ENCODE results near the gene FMN1.

The FMN1 gene

DNA sequence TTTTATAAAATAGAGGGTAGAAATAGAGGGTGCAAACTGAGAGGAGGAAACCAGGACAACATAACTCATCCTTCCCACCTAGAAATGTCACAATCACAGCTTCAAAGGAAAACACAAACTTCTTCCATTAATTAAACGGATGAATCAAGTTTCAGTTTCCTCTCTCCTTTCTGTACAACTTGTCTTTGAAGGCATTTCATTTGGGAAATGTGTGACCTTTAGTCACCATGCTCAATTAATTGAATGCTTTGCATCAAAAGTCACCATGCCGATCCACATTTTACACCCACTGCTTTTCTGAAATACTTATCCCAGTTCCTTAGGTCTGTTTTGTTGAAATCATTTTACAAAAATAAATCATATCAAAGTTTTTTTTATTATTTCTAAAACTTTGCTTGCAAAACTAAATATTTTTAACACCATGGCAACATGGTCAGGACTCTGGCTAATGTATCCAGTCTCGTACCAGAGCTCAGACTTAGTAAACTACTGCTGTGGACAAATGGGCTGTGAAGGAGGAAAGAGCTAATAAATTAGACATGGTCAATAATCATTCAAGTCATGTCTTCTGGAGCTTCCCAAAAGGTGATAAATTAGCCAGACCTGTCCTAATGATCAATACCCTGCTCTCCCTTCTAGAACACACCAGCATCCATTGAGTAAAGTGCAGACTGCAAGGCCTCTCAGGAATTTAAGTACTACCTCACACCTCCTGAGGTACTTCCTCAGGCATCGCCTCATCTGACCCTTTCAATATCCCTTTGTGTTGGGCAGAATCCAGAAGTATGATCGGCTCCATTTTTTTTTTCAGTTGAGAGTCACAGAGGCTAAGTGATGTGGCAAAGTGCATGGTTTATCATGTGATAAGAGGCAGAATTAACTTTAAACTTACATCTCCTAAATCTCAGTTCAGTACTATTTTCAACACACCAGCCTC, 315.4 kb downstream of the FMN1 start:
- Histone ChIP-seq H3K4me3 (no peak overlapping the region), H3K27ac (peak overlapping the region in 8 of 21 experiments; percentile 5 to 61 (median 28))

DNA sequence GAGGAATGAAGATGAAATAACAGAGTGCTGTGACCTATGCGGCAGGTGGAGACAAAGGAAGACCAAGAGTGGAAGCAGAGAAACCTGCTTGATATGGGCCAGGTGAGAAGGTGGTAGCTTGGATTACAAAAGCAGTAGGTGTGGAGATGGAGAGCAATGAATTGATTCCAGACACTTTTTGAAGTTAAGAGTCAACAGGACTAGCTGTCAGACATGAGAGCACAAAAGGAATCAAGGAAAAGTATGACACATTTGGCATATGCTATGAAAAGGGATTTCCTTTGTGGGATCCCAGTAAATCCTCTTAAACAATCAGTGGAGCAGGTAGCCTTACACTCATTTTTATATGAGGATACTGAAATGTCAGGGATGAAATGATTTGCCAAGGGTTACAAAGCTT, 316.2 kb downstream of the FMN1 start:
- Histone ChIP-seq H3K27ac (peak overlapping the region in 9 of 21 experiments; percentile 4 to 61 (median 36)), H3K4me3 (no peak overlapping the region)

DNA sequence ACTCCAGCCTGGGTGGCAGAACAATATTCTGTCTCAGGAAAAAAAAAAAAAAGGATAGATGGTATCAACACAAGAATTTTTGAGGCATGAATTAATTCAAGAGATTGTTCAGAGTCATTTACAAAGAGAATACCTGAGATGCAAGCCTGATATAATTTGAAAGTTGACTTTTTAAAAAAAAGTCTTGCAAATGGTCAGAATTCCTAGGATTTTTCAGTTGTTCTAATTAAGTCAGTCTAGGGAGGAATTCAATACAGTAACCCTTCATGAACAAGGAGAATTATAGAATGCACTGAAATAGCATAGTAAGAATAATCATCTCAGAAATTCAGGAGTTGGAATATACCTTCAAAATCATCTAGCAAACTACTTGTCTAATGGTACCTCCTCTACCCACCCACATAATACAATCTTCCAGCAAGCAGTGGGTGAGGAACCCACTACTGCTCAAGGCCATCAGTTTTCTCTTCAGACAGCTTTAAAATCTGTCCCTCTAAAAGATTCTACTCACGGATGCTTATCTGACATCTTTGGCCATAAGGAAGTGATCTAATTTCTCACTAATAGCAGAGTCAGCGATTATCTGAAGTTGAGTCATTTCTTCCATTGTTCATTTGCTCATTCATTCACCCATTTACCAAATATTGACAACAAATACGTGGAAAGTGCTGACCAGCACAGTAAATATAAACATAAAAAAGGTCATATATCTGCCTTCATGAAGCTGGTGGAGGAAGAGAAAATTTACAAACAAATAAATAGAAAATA, 317.1 kb downstream of the FMN1 start:
- Histone ChIP-seq H3K4me3 (no peak overlapping the region), H3K27ac (peak overlapping the region in 4 of 21 experiments; percentile 18 to 42 (median 23))

DNA sequence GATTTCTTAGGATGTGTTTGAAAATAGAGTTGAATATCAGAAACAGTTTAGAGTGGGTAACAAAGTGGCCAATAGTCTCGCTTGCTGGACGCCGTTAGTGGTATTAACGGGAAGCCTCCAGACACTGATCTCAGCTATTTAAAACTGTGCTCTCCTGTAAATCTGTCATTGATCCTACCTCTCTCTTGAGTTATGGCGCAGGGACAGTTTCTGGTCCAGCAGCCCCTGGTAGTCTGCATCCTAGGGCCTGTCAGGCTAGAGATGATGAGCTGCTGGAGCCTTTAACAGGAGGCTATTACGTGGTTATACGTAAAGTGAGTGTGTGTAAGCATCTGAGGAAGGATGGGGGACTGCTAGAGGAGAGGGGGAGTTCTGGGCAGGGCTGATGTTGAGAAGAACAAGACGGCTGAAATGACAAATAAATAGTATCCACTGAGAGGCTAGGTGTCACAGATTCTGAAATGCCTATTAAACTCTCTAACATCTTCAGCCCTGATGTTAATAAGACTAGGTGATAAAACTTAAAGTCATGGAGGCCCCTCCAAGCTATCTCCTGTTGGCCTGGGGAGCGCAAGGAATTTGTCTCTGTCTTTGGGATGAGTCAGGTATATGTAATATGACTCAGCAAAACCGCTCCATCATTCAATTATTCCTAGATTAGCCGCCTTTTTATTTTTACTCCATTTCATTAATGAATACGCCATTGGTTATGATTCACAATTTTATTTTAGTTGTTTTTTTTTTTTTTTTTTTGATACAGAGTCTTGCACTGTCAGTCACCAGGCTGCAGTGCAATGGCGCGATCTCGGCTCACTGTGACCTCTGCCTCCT, 321.0 kb downstream of the FMN1 start:
- peak overlapping the region in 7 of 21 experiments; percentile 5 to 85 (median 47) for H3K27ac ChIP-seq
- no peak overlapping the region for H3K4me3 ChIP-seq

DNA sequence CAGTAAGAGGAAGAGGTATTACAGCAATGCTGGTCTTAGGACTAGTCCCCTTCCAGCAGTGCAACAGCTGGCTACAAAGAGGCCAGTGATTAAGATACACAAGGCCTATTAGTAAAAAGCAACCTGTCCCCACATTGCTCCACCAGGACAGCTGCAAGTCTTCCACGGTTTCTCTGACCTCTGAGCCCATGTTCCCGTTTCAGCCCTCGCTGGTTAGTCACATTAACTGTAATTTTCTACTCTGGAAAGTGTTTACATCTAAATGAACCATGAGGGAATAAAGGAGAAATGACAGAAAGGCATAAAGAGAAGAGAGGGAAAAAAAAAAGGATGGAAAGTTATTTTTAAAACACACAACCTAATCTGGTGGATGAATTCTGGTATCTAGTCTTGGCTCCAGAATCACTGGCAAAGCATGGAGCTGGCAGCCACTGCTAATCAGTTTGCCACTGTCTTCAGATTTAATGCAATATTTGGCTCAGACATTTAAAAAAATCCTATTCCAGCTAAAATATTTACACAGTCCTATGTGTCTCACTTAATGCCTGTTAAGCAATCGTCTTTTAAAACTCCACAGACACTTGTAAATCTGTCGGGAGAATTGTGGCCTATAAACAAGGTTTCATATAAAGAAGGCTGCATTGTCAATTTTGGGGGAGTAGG, 321.8 kb downstream of the FMN1 start:
- Histone ChIP-seq H3K4me3 (no peak overlapping the region), H3K27ac (peak overlapping the region in 6 of 21 experiments; percentile 37 to 85 (median 47))

DNA sequence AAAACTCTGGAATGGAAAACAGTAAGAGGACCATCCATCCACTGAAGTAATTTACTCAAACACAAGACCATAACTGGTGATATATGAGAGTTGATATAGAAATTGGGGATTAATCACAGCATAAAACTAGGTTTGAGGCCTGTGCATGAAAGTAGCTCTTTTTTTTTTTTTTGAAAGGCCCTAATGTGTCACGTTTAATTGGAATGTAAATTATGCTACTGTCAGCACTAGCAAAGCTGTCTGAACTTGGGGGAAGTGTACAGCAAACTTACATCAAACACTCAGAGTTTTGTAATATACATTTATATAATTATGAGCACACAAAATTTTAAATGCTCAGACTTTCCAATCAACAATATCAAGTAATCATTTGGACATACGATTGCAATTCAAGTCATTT, 322.6 kb downstream of the FMN1 start:
- no peak overlapping the region for H3K4me3 ChIP-seq
- H3K27ac ChIP-seq, result peak overlapping the region in 1 of 21 experiments; percentile 85

DNA sequence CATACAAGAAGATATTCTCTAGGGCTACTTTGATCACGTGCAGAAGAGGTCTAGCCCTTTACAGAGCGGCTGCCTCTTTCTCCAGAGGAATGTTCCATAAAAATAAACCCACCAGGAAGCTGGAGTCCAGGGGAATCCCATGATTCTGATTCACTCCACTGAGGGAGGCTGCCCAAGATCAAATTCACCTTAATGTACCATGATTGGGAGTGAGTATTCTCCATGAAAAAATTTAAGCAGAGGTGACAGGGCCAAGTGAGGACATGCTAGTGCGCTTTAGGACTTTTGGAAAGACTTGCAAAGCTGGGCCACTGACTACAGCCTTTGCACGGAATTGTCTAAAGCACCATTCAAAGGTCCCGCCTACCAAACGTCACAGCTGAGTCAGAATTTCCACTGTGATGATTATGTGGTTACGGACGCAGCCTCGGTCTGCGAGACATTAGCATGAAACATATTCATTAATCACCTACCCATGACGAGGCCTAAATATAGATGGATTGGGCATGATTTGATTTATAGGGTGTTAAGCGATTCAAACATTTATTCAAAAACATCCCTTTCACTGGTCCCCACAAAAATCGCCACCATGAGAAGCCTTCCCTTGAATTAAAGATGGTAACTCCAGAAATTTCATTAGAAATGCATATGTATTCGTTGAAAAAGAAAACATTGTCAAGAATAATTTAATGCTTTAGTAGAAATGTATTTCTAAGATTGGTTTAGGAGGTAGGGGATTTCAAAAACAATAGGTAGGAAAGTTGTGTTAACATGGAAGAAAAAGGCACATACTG, 324.1 kb downstream of the FMN1 start:
- H3K27ac ChIP-seq, result peak overlapping the region in 4 of 21 experiments; percentile 21 to 85 (median 28)

DNA sequence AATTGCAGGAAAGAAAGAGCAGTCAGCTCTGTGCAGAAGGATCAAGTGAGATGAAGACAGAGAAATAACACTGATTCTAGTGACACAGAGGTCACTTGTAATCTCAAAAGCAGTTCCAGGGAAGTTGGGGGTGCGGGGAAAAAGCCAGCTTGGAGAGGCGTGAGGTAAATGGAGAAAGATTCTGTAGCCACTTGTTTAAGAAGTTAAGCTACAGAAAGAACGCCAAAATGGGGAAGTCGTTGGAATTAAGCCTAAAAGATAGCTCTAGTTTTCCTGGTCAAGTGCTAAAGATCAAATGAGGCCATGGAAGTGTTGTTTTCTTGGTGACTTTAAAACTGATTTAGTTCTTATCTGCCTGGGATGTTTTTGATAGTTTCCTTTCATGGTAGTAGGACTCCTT, 324.7 kb downstream of the FMN1 start:
- peak overlapping the region in 4 of 21 experiments; percentile 21 to 63 (median 28) for H3K27ac ChIP-seq
- H3K4me3 ChIP-seq, result no peak overlapping the region

More for the DNA sequence above, 324.1 kb downstream of the FMN1 start:
- H3K4me3 ChIP-seq, result no peak overlapping the region

DNA sequence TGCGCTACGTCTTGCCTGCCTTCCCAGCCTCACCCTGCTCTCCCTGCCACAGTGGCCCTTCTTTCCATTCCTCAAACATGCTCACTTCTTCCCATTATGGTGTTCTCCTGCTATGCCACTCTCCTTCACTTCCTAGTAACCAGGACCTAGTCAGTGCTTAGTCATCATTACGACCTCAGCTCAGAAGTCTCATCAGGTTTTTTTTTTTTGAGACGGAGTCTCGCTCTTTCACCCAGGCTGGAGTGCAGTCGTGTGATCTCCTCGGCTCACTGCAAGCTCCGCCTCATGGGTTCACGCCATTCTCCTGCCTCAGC, 327.2 kb downstream of the FMN1 start:
- no peak overlapping the region for H3K4me3 ChIP-seq
- H3K27ac ChIP-seq, result peak overlapping the region in 5 of 21 experiments; percentile 0 to 70 (median 65)

DNA sequence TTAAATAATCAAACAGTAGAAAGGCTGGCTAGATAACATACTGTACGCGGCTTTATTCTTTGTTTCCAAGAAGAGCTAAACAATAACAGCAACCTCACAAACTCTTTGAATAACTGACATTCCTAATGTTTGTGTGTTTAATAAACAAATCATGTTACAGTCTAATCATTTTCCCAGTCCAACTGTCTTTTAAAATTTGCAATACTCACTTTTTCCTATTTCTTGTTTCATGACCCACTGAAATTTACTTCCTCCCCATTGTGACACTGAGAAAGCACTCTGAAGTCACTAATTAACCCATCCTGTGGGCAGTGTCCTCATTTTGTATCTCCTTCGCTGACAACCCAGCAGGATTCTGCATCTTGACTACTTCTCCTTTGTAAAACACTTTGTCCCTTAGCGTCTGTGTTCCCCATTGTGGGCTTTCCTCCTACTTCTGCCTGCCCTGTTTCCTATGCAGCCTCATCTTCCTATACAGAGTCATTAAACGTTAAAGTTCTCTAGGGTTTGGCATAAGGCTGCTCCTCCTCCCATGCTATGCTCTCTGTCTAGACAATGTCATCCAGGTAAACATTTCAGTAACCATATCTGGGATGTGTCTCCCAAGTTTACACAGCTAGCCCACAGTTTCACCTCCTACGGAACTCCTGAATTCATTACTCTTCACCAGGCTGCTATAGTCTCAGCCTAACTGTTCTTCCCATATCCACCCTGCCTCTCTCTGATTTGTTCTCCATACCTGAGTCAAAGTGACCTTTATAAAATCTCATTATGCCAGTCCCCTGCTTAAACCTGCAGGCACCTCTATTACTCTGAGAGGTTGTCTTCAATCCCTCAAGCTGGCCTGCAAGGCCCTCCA, 327.8 kb downstream of the FMN1 start:
- peak overlapping the region in 5 of 21 experiments; percentile 0 to 70 (median 65) for H3K27ac ChIP-seq
- no peak overlapping the region for H3K4me3 ChIP-seq

DNA sequence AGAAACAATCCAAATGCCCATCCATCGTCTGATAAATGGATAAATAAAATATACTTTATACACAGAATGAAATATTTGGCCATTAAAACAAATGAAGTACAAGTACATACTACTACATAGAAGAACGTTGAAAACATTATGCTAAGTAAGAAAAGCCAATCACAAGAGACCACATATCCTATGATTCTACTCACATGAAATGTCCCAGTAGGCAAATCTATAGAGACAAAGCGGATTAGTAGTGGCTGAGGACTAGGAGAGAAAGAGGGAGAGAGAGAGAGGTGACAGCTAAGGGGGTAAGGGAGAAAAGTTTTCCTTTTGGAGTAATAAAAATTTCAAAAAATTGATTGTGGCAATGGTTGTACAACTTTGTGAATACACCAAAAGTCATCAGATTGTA, 329.7 kb downstream of the FMN1 start:
- Histone ChIP-seq H3K4me3 (no peak overlapping the region), H3K27ac (no peak overlapping the region)

DNA sequence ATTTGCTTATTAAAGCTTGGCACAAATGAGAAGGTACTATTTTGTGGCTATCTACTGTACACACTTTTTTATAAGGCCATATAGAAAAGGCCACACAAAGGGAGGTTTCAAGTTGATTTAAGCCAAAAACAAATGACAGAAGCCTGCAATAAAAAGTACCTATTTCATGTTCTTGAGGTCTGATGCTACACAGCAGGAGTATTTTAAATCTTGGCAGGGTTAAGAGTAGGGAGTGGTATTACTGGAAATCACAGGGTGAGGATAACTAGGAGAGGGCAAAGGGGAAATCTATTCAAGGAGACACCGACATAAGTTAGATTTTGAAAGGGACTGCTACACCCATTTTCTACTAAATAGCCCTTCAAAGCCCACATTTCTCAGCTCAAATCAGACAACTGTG, 330.5 kb downstream of the FMN1 start:
- Histone ChIP-seq H3K4me3 (no peak overlapping the region), H3K27ac (no peak overlapping the region)

DNA sequence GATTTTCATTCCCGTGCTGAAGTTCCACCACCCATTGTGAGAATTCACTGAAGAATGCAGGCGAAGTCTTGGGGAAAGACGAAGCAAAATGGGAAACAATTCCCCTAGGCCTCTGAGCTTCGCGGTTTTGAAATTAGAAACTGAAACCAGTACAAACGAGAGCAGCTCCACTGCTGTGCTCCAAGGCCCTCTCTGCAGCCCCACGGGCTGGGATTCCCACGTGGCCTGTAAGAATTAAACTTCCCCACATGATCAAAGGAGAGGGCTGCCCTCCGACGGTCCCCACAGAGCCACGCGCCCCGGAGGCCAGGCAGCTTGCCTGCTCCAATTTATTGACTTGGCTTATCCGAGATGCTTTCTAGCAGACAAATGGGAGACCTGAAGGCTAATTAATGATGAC, 332.8 kb downstream of the FMN1 start:
- H3K4me3 ChIP-seq, result peak overlapping the region in 1 of 7 experiments; percentile 6

DNA sequence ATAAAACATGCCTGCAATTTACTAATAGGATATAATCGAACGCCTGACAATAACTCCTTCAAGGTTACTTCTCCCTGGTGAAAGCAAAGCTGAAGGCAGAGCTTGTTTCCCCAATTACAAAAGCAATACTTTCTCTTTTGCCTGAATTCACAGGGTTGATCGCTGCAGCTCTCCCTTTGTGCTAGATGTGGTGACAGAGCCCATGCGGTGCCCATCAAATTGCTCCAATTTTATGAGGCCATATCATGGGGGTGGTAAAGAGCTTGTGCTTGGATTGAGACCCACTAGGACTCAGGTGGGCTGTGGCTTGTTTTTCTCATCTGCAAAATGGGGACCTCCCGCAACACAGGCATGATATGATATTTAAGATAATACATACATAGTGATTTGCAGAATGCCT, 333.3 kb downstream of the FMN1 start:
- H3K27ac ChIP-seq, result peak overlapping the region in 12 of 21 experiments; percentile 11 to 76 (median 56)
- H3K4me3 ChIP-seq, result no peak overlapping the region

More for the DNA sequence above, 332.8 kb downstream of the FMN1 start:
- peak overlapping the region in 16 of 21 experiments; percentile 11 to 76 (median 59) for H3K27ac ChIP-seq

DNA sequence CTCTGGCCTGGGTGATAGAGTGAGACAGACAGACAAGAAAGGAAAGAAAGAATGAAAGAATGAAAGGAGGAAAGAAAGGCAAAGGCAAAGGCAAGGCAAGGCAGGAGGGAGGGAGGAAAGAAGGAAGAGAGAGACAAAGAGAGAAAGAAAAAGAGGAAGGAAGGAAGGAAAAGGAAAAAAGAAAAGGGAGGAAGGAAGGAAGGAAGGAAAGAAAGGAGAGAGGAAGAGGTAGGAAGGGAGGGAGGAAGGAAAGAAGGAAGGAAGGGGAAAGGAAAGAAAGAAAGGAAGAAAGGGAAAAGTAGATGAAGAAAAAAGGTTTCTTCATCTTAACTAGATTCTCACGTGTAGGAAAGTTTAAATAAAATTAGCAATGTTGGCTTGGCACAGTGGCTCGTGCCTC, 334.5 kb downstream of the FMN1 start:
- Histone ChIP-seq H3K4me3 (no peak overlapping the region), H3K27ac (peak overlapping the region in 1 of 21 experiments; percentile 73)

DNA sequence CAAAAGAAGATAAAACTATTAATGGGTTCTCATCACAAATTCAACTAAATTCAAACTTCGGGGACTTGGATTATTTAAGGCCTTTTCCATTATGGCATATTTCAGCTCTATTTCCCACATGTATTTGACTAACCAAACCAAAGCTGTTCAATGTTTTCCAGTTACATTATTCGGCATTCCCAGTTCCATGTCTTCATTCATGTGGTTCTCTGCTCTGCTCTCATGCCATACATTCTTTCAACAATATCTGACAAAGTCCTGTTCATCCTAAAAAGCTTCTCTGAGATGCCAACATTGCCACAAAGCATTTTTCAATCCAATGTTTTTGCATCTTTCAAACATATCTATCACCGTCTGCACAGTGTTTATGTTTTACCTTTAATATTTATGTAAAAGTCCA, 335.3 kb downstream of the FMN1 start:
- Histone ChIP-seq H3K27ac (peak overlapping the region in 1 of 21 experiments; percentile 62), H3K4me3 (no peak overlapping the region)

DNA sequence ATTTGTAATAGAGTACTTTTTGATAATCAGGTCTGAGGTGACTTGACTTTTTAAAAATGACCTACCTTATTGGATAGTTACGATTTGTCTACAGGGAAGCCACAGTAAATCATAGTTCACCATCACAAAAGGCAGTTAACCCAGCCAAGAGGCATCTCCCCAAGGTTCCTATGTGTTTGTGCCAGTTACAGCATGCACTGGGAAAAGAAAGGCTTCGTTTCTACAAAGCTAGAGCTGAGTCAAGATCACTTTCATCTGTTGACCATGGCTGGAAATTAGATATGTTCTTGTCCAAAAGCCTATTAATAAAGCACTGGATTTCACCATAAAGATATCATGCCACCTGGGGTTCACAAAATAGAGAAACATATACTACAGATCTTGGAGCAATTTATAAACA, 336.8 kb downstream of the FMN1 start:
- Histone ChIP-seq H3K4me3 (no peak overlapping the region), H3K27ac (peak overlapping the region in 1 of 21 experiments; percentile 58)
